DMS 273 (cell line): ENCODE data around the gene SRXN1.
A peak's percentile ranks its signal among the peaks of the same experiment; 100 is the strongest.

ENCODE experiments used
- DNase-seq: peaks from one replicate; lab custom pipeline; 2025; ENCODE audit not compliant: unreplicated experiment; lab: John Stamatoyannopoulos, UW

SRXN1 gene

DNA sequence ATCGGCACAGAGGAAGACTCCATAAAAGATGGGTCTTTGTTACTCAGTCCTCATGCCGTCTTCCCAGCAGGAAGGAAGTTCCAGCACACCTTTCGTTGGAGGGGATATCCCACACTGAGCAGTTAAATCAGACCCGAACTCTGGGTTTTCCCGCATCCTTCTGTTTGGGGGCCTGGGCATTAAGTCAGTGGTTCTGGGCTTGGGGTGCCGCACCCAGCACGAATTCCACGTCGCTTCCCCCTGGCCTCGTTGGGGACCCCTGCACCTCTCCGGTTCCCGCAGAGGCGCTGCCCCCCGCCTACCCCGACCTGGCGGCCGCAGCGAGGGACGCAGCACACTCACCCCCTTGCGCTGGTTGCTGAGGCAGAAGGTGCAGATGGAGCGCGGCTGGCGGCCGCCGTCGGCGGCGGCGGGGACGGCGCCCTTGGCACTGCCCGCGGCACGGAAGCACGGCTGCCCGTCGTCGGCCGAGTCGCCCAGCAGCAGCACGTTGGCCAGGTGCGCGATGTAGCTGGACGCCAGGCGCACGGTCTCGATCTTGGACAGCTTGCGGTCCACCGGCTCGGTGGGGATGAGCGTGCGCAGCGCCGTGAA lies 43.5 kb downstream of the SRXN1 start:
- peak; percentile 62 for DNase-seq

DNA sequence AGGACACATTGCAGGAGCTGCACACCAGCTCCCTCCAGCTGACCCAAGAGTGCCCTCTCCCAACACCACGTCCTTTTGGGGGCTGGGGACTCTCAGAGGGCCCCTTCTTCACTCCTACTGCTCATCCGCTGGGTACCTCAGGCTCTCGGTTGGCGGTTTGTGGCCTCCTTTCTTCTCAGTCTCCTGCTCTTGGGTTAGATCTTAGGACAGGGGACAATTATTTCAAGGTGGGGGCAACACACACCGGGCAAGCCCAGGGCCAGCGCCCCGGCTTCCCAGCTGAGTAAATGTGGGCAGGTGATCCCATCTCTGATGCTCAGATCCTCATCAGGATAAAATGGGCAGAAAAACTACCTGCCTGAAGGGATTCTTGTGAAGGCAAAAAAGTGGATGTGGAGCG lies 44.0 kb downstream of the SRXN1 start:
- no peak for DNase-seq

DNA sequence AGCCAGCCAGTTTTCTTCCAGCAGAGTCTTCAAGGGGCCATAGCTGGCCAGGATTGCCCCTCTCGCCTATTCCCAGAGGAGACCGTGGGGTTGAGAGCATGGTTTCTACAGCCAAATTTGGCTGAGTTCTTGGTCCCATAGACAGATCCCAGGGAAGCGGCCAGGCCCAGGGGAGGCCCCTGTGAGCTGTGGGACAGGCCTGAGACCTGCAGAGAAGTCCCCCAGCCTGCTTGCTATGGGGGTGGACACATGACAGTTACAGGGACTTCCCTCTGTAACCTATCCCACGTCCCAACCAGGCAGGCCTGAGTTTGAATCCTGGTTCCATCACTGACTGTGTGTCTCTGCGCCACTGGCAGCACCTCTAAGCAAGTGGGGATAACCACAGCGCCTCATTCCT lies 45.5 kb downstream of the SRXN1 start:
- DNase-seq: no peak

DNA sequence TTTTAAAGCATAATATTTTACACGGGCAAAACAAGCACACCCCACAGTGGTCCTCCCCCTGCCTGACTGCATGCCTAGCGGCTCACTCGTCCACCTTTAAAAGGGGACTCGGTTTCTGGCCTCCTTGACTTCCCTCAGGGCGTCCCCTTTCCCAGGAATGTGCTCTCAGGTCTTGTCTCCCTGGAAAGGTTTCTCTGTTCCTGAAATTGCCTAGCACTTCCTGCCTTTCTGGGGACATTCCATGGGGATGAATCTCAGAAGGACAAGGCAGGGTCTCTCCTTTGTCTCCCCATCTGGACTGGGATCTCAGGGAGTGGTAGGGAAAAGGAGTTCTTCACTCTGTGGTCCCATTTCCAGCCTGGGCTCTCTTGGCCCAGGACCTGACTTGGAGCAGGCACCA lies 47.8 kb downstream of the SRXN1 start:
- no peak for DNase-seq

DNA sequence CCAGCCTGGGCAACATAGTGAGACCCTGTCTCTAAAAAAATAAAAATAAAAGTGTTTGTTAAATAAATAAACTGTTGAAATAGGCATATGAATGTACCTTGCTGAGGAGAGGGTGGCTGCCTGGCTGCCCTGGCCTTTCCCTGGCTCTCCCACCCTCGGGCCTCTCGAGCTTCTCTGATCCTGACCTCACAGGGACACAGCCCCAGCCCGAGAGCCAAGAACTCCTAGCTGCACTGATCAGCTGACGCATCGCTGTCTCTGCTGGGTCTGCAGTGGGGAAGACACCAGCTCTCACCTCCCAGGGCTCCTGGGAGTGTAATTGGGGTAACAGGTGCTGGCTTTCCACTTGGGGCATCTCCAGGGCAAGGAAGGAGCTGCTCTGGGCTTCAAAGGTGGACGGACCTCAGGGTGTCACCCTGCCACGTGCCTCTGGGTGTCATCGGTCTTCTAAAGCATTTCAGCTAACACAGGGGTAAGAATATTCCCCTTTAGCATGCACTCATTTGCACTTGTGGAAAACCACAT lies 49.8 kb downstream of the SRXN1 start:
- no peak for DNase-seq

DNA sequence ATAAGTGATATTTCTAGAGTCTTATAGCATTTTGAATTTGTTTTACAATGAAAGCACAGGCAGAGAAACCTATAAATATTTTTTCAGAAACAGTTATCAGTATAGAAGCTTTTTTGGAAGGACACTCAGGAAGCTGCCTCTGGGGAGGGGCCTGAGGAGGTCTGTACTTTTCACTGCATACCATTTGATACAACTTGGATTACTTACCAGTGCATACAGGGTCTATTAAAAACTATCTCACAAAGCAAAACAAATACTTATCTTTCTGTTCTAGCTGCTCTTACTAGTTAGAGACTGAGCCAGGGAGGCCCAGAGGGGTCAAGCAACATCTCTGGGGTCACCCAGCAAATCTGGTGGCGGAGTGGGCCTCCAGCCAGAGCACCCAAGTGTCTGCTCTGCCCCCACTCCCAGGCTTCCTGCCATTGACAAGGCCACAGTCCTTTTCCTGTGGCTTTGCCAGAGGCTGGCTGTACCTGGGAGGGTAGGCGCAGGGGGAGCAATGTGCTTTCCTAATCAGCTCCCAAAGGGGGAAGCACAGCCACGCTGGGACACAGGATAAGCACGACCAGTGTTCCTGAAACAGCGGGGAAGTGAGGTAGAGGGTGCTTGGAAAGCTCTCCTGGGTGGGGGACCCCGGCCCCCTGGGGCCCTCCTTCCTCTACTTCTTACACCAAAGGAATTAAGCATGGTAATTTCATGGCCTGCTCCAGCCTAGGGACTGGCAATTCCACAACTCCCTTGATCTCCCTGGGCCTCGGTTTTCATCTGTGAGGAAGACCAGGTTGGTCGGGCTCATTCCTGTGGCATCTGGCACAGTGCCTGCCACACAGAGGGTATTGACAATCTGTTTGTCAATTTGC lies 50.7 kb downstream of the SRXN1 start:
- DNase-seq: no peak

DNA sequence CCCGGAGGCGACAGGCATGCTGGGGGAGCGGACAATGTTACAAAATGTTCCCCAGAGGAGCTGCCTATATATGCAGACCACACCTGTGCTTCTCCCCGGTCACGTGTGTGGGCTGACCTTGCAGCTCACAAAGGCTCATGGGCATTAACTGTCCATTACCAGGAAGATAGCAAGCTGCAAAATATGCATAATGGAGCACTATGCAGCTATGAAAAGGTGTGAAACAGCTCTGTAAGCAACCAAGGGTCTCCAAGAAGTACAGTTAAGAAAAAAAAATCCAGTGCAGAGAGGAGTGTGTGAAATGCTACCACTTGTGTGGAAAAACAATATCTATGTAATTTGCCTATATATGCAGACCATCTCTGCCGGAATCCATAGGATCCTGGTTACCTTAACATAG lies 52.3 kb downstream of the SRXN1 start:
- DNase-seq: no peak

DNA sequence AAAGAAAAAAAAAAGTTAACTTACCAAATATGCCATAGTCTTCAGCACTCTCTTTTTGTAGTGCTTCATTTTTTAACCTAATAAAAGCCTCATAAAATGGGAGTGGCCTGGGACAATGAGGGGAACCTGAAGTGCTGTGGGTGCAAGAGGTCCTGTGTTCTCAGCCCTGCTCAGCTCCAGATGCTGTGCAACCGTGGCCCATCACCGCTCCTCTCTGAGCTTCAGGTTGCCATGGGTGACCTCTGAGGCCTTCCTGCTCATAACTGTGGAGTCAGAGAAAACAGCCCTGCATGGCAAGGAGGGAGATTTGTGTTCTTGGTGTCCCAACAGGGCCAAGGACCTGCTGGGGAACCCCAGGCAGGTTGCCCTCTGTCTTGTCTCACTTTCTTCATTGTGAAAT lies 52.9 kb downstream of the SRXN1 start:
- DNase-seq: no peak

DNA sequence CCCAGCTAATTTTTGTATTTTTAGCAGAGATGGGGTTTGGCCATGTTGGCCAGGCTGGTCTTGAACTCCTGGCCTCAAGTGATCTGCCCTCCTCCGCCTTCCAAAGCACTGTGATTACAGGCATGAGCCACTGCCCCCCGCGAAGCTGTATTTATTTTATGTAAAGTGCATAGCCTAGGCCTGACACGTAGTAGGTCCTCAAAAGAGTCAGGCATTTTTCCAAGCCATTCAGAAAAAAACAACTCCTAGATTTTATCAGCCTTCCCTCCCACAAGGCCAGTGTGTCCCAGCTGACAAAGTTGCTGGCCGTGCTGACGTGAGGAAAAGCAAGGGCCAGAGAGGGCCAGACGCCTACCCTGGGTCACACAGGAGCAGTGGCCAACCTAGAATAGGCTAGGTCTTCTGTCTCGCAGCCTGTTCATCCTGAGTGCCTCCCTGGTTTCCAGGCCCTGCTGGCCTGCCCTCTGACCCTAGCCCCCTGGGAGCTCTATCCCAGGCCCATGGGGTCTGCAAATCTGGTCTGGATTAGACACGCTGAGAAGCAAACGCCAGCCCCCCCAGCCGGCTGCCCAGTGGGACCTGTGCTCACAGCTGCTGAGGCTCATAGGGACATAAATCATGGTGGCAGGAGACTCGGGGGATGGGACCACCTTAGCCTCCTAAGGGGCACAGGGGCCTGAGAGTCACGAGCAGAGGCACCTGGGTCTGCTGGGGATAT lies 54.7 kb downstream of the SRXN1 start:
- DNase-seq: no peak

DNA sequence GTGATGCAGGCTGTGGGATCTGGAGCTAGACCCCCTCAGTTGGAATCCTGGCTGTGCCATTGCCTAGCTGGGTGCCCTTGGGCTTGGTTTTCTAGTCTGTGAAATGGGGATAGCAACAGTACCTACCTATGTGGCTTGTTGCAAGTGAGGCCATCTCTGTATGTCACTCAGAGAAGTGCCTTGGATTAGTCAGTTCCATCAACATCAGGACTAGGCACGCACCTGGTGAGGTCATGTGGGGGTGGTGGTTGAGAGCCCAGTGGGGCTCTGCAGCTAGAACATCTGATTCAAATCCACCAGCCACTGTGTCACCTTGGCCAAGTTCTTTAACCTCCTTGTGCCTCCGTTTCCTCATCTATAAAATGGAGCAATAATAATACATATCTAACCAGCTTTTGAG lies 55.4 kb downstream of the SRXN1 start:
- DNase-seq: no peak
